A673 (cell line): ENCODE measurements around the gene ANXA8L1.
"Not testable (repeated sequence)": the region's sequence is repeated elsewhere in the genome, so short reads cannot be mapped to it uniquely, and the experiment has no call there.

Experiments used
- CTCF ChIP-seq: fragments of 300-800, 200-600 bp; sonication (generic); conservative IDR thresholded peaks from 2 replicates; pipeline ENCODE4 v1.5.1; 2017; ENCODE audit warnings: low read depth, mild to moderate bottlenecking, antibody characterized with exemption, low read length, moderate library complexity, mixed read lengths
- EZH2 ChIP-seq: fragments of 200-600 bp; sonication (generic); IDR thresholded peaks from 2 replicates; pipeline ENCODE4 v1.6.1; 2017; ENCODE audit warnings: borderline replicate concordance, low read depth, mild to moderate bottlenecking, mixed read lengths, antibody characterized with exemption, low read length; ENCODE audit not compliant: poor library complexity, severe bottlenecking

- not testable (repeated sequence) for TF ChIP-seq CTCF, EZH2
Observed at GRCh38 chr10:46412665-46413064, 37.1 kb downstream of the ANXA8L1 start.
